Mucosa of descending colon (tissue), 3 donors: ENCODE measurements around the gene COL11A2. TPM values are rescaled to one million over a fixed set of nuclear protein-coding genes. Genes with fewer than 3 reads are reported as not detected.
A peak's percentile ranks its signal among the peaks of the same experiment; 100 is the strongest.
"Not testable (repeated sequence)": the region's sequence is repeated elsewhere in the genome, so short reads cannot be mapped to it uniquely, and the experiment has no call there.

Experiments used
- ATAC-seq: fragments of 200-7000 bp; cut with Tn5 transposase; one replicate; pipeline ENCODE4 v1.9.1; 2020; ENCODE audit warnings: mild to moderate bottlenecking, moderate library complexity
- DNase-seq, 3 donors: peaks; one replicate each; pipeline ENCODE4 v3.0.0-alpha.2; 2020
- H3K36me3 ChIP-seq: fragments of 200-600 bp; one replicate; pipeline ENCODE4 v1.8.0; 2021; ENCODE audit warnings: low read depth, mild to moderate bottlenecking
- H3K4me1 ChIP-seq: fragments of 200-600 bp; one replicate; pipeline ENCODE4 v1.8.0; 2021; ENCODE audit warnings: low read depth, mild to moderate bottlenecking
- H3K4me3 ChIP-seq: fragments of 200-600 bp; one replicate; pipeline ENCODE4 v1.8.0; 2021; ENCODE audit warnings: mild to moderate bottlenecking
- H3K9me3 ChIP-seq: fragments of 200-600 bp; one replicate; pipeline ENCODE4 v1.8.0; 2021; ENCODE audit warnings: mild to moderate bottlenecking
- intact Hi-C, 2 donors: fragments of 100-400 bp; cut with DNase I in 1 of 2; cut with micrococcal nuclease in 1 of 2; formaldehyde crosslinking; loops; one replicate each; pipeline versions ENCODE4 v1.11.0 to v1.11.1; 2022; cut with DNase I, micrococcal nuclease
- total RNA-seq, 3 donors: library from RNA; stranded (reverse); fragmentation: NEBNext Ultra II Directional in 2 of 3; extraction: Animal tissue kit (Norgen Biotek cat#: 25700) in 2 of 3; gene quantifications; one replicate each; pipeline versions ENCODE4 v1.2.1 to v1.2.4, GENCODE V29; 2021 to 2023
- TF ChIP-seq, protein P1 (sequence below): fragments of 200-600 bp; IDR thresholded peaks from one replicate; pipeline ENCODE4 v1.8.0; 2022; ENCODE audit warnings: antibody characterized with exemption, mild to moderate bottlenecking
- donor health status: DM: no; HTN: no; CAD: no; lungs with moderate emphysema.
- donor health status: DM: no; HTN: no; CAD: no.
- donor health status: DM: no; HTN: yes; CAD: no.

COL11A2 gene
- total RNA-seq, 3 donors from 2014 or later: 0.27 to 1.1 (median 0.52) TPM

DNA sequence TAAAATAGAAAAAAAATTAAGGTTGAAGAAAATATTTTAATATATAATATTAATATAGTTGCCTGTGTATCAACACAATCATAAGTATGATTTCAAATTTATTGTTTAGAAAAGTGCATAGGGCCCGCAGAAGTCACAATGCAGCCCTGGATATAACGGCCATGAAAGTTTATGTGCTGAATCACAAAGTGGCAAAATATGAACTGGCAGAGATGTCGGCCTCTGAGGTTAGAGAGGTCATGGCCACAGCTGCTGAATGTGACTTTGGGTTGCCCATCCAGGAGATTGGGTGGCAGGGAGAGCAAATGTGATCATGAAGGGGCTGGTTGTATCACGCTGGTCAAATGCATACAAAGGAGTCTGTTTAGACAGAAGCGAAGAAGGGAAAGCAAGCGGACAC is 35.7 kb downstream of the COL11A2 start:
- TF ChIP-seq, protein P1, sequence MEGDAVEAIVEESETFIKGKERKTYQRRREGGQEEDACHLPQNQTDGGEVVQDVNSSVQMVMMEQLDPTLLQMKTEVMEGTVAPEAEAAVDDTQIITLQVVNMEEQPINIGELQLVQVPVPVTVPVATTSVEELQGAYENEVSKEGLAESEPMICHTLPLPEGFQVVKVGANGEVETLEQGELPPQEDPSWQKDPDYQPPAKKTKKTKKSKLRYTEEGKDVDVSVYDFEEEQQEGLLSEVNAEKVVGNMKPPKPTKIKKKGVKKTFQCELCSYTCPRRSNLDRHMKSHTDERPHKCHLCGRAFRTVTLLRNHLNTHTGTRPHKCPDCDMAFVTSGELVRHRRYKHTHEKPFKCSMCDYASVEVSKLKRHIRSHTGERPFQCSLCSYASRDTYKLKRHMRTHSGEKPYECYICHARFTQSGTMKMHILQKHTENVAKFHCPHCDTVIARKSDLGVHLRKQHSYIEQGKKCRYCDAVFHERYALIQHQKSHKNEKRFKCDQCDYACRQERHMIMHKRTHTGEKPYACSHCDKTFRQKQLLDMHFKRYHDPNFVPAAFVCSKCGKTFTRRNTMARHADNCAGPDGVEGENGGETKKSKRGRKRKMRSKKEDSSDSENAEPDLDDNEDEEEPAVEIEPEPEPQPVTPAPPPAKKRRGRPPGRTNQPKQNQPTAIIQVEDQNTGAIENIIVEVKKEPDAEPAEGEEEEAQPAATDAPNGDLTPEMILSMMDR: no peak
- H3K36me3 ChIP-seq: no peaks in the 10 kb centered on the region
- intact Hi-C loops: no loop called here
- no peak overlapping the region for H3K4me3 ChIP-seq
- H3K9me3 ChIP-seq: peaks cover 12% of the 10 kb centered on the region
- peaks cover 10% of the 10 kb centered on the region for H3K4me1 ChIP-seq
- ATAC-seq (no peak), DNase-seq (no peak)

DNA sequence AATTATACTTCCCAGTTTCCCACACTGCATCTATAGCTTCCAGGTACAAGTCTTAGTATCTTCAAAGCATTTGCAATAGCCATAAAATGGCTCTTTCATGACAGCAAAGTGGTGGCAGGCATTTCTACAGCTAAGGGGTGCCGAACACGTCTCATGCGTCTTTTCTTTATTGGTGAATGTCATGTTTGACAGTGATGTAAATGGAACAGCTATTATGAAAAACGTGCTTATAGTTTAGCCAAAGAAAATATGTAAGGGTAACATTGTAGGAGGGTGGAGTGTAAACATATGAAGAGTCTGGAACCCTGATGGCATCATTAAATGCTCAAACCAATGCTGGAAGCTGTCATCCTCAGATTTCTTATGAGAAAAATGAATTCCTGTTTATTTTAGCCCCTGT is 37.9 kb downstream of the COL11A2 start:
- intact Hi-C loops: no loop called here
- TF ChIP-seq, protein P1: no peak
- Histone ChIP-seq H3K36me3 (no peaks in the 10 kb centered on the region), H3K9me3 (peaks cover 16% of the 10 kb centered on the region), H3K4me1 (no peaks in the 10 kb centered on the region), H3K4me3 (no peak overlapping the region)
- DNase-seq (no peak), ATAC-seq (no peak)

DNA sequence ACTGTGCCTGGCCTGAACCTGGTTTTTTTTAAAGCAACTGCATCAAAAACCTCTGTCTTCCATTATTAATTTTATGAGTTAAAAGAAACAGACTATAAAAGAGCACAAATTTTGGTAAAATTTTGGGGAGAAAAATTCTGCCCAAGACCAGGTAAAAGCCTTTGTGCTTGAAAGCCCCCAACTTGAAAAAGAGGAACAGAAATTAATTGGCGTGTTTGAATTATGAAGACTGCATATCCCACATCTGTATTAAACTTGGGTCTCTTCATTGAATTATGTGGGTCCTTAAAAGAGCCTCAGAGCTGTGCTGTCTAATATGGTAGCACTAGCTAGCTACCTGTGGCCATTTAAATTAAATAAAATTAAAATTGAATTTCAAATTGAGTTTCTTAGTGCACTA is 41.2 kb downstream of the COL11A2 start:
- intact Hi-C loops: no loop called here
- TF ChIP-seq, protein P1: no peak
- ATAC-seq: no peak
- no peaks in the 10 kb centered on the region for H3K36me3 ChIP-seq
- no peak overlapping the region for H3K4me3 ChIP-seq
- no peak for DNase-seq
- peaks cover 16% of the 10 kb centered on the region for H3K9me3 ChIP-seq
- H3K4me1 ChIP-seq: no peaks in the 10 kb centered on the region

DNA sequence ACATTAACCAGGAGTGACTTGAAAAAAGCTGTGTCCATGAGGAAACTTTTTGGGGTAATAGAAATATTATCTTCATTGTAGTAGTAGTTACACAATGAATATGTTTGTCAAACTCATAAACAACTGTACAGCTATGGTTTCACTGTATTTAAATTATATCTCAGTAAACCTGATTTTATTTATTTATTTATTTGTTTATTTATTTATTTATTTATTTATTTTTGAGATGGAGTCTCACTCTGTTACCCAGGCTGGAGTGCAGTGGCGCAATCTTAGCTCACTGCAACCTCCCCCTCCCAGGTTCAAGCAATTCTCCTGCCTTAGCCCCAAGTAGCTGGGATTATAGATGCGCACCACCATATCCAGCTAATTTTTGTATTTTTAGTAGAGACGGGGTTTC is 41.7 kb downstream of the COL11A2 start:
- DNase-seq, ATAC-seq, H3K4me3 ChIP-seq, H3K4me1 ChIP-seq, H3K36me3 ChIP-seq, intact Hi-C loops: not testable (repeated sequence)
- H3K9me3 ChIP-seq: peaks cover 16% of the 10 kb centered on the region

DNA sequence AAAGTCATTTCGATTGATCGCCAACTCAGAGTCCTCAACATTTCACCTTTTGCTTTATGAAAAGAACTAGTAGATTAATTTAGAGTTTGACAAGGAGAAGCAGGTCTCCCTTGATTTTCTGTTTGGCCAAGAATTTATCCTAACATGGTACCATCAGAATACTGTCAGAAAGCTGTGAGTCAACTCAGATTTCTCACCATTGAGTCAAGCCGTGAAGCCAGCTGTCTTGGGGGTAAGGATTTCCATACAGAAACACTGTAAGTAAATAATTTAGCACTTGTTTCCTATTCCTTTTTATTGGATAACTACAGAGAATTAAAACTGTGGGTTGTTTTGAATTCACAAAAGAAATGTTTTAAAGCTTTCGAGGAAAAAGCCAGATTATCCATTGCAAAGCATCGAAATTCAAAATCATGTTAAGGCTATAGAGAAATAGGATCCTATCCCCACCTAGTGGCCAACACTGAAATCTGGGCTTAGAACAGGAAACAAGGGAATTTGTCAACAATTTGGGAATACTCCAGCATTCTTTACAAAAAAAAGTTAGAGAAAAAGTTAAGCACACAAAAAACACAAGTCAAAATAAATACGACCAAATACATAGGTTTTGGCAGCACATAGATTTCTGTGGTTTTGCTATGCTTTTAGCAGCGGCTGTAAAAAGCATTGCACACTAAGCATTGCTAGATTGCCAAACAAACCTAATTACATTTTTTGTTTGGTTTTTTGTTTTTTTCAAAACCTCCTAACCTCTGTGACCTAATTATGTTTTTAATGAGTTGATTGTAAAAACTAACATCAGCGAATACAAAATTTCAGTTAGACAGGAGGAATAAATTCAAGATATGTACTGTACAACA is 44.2 kb downstream of the COL11A2 start:
- Histone ChIP-seq H3K36me3 (no peaks in the 10 kb centered on the region), H3K4me3 (no peak overlapping the region), H3K4me1 (no peaks in the 10 kb centered on the region), H3K9me3 (peaks cover 16% of the 10 kb centered on the region)
- TF ChIP-seq, protein P1: peak; percentile 63
- intact Hi-C loops: loop anchor here in 1 of 2 donors (5.0 kb wide), 1 partner anchor 131 kb away; no protein-coding TSS in a partner anchor
- peak in 1 of 3 donors; percentile 69 for DNase-seq
- ATAC-seq: no peak

DNA sequence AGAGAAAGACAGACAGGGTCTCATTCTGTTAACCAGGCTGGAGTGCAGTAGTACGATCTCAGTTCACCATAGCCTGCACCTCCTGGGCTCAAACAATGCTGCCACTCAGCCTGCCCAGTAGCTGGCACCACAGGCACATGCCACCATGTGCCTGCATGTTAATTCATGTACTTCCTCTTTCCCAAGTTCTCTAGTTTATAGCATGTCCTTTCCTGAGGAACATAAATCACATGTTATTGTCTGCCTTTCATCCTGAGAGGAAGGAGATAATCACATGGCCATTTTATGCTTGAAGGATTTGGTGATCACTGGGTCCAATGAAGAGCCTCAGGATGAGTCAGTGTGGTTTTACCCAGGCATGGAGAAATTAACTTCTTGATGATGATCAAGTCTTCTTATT is 47.9 kb downstream of the COL11A2 start:
- H3K4me1 ChIP-seq: no peaks in the 10 kb centered on the region
- no peaks in the 10 kb centered on the region for H3K36me3 ChIP-seq
- no peak overlapping the region for H3K4me3 ChIP-seq
- TF ChIP-seq, protein P1: no peak
- H3K9me3 ChIP-seq: no peaks in the 10 kb centered on the region
- intact Hi-C loops: no loop called here
- DNase-seq: peak in 1 of 3 donors; percentile 42
- peak; percentile 80 for ATAC-seq
